ENCODE measurements around the gene SLC36A2. TPM values are rescaled to one million over a fixed set of nuclear protein-coding genes. Genes with fewer than 3 reads are reported as not detected.

Gene SLC36A2
- total and polyA plus RNA-seq, 2 experiments from 2014 or later: 0.30 TPM; not detected in 1

GRCh38 chr5:151327585-151327984, 19.8 kb downstream of the SLC36A2 start:
- Histone ChIP-seq H3K4me2 (no peak overlapping the region), H3K9me3 (ENCODE audit: low read depth) (no peaks in the 10 kb centered on the region), H3K4me3 (no peak overlapping the region), H2AFZ (no peak overlapping the region), H4K20me1 (ENCODE audit: insufficient read depth, poor library complexity, severe bottlenecking) (no peaks in the 10 kb centered on the region), H3K79me2 (no peaks in the 10 kb centered on the region), H3K9me2 (replicated peaks; ENCODE audit: insufficient read depth) (no peaks in the 10 kb centered on the region), H3K27ac (no peak overlapping the region), H3K27me3 (no peaks in the 10 kb centered on the region), H3K36me3 (replicated peaks; ENCODE audit: insufficient read depth, low read depth) (no peaks in the 10 kb centered on the region), H3K4me1 (ENCODE audit: insufficient read depth) (no peaks in the 10 kb centered on the region)
- no peak for DNase-seq (ENCODE audit: low spot score)
- TF ChIP-seq EZH2 (IDR thresholded peaks at IDR 0.05; ENCODE audit: borderline replicate concordance) (no peak), EZH2phosphoT487 (IDR thresholded peaks at IDR 0.05; ENCODE audit: low read depth, severe bottlenecking, unreplicated experiment) (no peak)
- TF ChIP-seq, protein P1, sequence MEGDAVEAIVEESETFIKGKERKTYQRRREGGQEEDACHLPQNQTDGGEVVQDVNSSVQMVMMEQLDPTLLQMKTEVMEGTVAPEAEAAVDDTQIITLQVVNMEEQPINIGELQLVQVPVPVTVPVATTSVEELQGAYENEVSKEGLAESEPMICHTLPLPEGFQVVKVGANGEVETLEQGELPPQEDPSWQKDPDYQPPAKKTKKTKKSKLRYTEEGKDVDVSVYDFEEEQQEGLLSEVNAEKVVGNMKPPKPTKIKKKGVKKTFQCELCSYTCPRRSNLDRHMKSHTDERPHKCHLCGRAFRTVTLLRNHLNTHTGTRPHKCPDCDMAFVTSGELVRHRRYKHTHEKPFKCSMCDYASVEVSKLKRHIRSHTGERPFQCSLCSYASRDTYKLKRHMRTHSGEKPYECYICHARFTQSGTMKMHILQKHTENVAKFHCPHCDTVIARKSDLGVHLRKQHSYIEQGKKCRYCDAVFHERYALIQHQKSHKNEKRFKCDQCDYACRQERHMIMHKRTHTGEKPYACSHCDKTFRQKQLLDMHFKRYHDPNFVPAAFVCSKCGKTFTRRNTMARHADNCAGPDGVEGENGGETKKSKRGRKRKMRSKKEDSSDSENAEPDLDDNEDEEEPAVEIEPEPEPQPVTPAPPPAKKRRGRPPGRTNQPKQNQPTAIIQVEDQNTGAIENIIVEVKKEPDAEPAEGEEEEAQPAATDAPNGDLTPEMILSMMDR (IDR thresholded peaks at IDR 0.05; ENCODE audit: poor library complexity): no peak
- whole genome bisulfite sequencing (ENCODE audit: low lambda C conversion rate, missing lambda C conversion rate): 70% methylated on average over 2 of the region's 2 CpGs

DNA sequence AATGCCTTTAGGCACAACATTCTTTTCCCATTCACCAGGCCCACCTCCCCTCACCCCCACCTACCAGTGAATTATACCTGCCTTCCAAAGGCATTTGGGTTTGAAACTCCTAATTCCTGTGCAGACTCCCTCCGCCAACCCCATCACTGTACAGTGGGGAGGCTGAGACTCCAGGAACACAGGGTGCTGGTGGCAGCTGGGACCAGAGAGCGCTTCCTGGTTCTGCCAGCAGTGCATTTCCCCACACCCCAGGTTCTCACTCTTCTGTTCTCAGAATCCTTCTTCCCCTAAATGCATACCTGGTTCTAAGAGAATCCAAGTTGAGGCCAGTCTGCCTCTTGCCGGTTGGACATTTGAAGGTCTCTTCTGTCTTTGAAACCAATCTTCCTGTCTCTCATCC, 21.1 kb downstream of the SLC36A2 start:
- no peaks in the 10 kb centered on the region for H3K9me2 ChIP-seq (replicated peaks; ENCODE audit: insufficient read depth)
- H3K9me3 ChIP-seq (ENCODE audit: low read depth): no peaks in the 10 kb centered on the region
- no peak overlapping the region for H3K4me2 ChIP-seq
- no peak for DNase-seq (ENCODE audit: low spot score)
- no peak overlapping the region for H3K4me3 ChIP-seq
- no peak overlapping the region for H3K27ac ChIP-seq
- TF ChIP-seq EZH2 (IDR thresholded peaks at IDR 0.05; ENCODE audit: borderline replicate concordance): no peak
- TF ChIP-seq, protein P1 (IDR thresholded peaks at IDR 0.05; ENCODE audit: poor library complexity): no peak
- no peak for TF ChIP-seq EZH2phosphoT487 (IDR thresholded peaks at IDR 0.05; ENCODE audit: low read depth, severe bottlenecking, unreplicated experiment)
- no peak overlapping the region for H2AFZ ChIP-seq
- H3K79me2 ChIP-seq: no peaks in the 10 kb centered on the region
- H3K4me1 ChIP-seq (ENCODE audit: insufficient read depth): no peaks in the 10 kb centered on the region
- no peaks in the 10 kb centered on the region for H4K20me1 ChIP-seq (ENCODE audit: insufficient read depth, poor library complexity, severe bottlenecking)
- H3K36me3 ChIP-seq (replicated peaks; ENCODE audit: insufficient read depth, low read depth): no peaks in the 10 kb centered on the region
- H3K27me3 ChIP-seq: no peaks in the 10 kb centered on the region
- whole genome bisulfite sequencing (ENCODE audit: low lambda C conversion rate, missing lambda C conversion rate): 82% methylated on average over 3 of the region's 3 CpGs

DNA sequence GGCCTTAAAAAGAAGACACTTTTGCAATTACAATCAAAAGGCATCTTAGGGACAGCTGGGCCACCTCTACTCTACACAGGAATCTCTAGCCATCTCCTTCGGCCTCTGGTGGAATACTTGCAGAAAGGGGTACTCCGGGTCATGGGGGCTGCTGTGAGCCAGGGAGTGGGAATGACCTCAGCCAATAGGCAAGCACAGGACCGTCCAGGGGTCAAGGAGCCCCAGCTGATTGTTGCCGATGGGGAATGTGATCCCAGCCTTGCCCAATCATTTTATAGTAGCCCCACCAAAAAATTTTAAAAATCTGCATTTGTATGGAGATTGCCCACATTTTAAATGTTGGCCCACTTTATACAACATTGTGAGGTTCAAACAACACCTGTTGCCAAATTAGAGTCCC, 26.9 kb downstream of the SLC36A2 start:
- no peak overlapping the region for H3K4me2 ChIP-seq
- H3K4me3 ChIP-seq: no peak overlapping the region
- H3K79me2 ChIP-seq: no peaks in the 10 kb centered on the region
- no peak for DNase-seq (ENCODE audit: low spot score)
- H3K4me1 ChIP-seq (ENCODE audit: insufficient read depth): no peaks in the 10 kb centered on the region
- H3K9me2 ChIP-seq (replicated peaks; ENCODE audit: insufficient read depth): no peaks in the 10 kb centered on the region
- H3K27ac ChIP-seq: no peak overlapping the region
- no peaks in the 10 kb centered on the region for H3K9me3 ChIP-seq (ENCODE audit: low read depth)
- no peaks in the 10 kb centered on the region for H3K36me3 ChIP-seq (replicated peaks; ENCODE audit: insufficient read depth, low read depth)
- 95% methylated on average over 4 of the region's 4 CpGs for WGBS (ENCODE audit: low lambda C conversion rate, missing lambda C conversion rate)
- H3K27me3 ChIP-seq: no peaks in the 10 kb centered on the region
- no peaks in the 10 kb centered on the region for H4K20me1 ChIP-seq (ENCODE audit: insufficient read depth, poor library complexity, severe bottlenecking)
- TF ChIP-seq, protein P1 (IDR thresholded peaks at IDR 0.05; ENCODE audit: poor library complexity): no peak
- TF ChIP-seq EZH2phosphoT487 (IDR thresholded peaks at IDR 0.05; ENCODE audit: low read depth, severe bottlenecking, unreplicated experiment) (no peak), EZH2 (IDR thresholded peaks at IDR 0.05; ENCODE audit: borderline replicate concordance) (no peak)
- H2AFZ ChIP-seq: no peak overlapping the region
